ENCODE results near the gene NLRP7. TPM values are rescaled to one million over a fixed set of nuclear protein-coding genes. Genes with fewer than 3 reads are reported as not detected.
"Not testable (repeated sequence)": the region's sequence is repeated elsewhere in the genome, so short reads cannot be mapped to it uniquely, and the experiment has no call there.

NLRP7 gene
- total and polyA plus RNA-seq, 2 of the 4 experiments (the other 2 are of a cell fraction), result not detected

GRCh38 chr19:54955376-54955775 lies 8.0 kb upstream of the NLRP7 start:
- Histone ChIP-seq H3K4me3 (ENCODE audit: insufficient read depth, low read depth, low read length) (no peak overlapping the region), H4K91ac (ENCODE audit: insufficient read depth, low read depth, low read length) (no peak overlapping the region), H2AK5ac (ENCODE audit: low read depth, low read length) (no peak overlapping the region), H2BK20ac (ENCODE audit: low read depth, low read length) (no peak overlapping the region), H3K14ac (replicated peaks; ENCODE audit: low read depth, low read length) (no peak overlapping the region), H3K27ac (ENCODE audit: insufficient read depth, low read length) (no peak overlapping the region), H3K23ac (ENCODE audit: low read depth, low read length) (no peak overlapping the region), H2AK9ac (replicated peaks; ENCODE audit: low read depth, low read length, poor library complexity) (no peak overlapping the region), H3K9ac (ENCODE audit: low read depth, low read length) (no peak overlapping the region), H3K4me1 (ENCODE audit: control insufficient read depth, insufficient read depth, low read length) (no peaks in the 10 kb centered on the region), H2BK5ac (ENCODE audit: low read depth, low read length, poor library complexity, severe bottlenecking) (no peak overlapping the region), H3K27me3 (ENCODE audit: control insufficient read depth, insufficient read depth, low read length) (no peaks in the 10 kb centered on the region), H3K9me1 (ENCODE audit: insufficient read depth, low read length) (no peaks in the 10 kb centered on the region), H3K4ac (ENCODE audit: low read depth, low read length) (no peak overlapping the region), H4K20me1 (ENCODE audit: insufficient read depth, low read length) (no peaks in the 10 kb centered on the region), H3K9me3 (ENCODE audit: control insufficient read depth, insufficient read depth, low read length) (peaks cover 18% of the 10 kb centered on the region), H2BK15ac (ENCODE audit: low read depth, low read length) (no peak overlapping the region), H3K79me1 (ENCODE audit: low read depth in 1 of 2, low read length in 2 of 2) (no peaks in the 10 kb centered on the region), H4K8ac (ENCODE audit: low read depth in 2 of 2, low read length in 2 of 2) (no peak overlapping the region), H3K56ac (ENCODE audit: extremely low read depth, insufficient read depth, low read length) (no peak overlapping the region), H3K18ac (ENCODE audit: low read depth, low read length) (no peak overlapping the region), H2BK120ac (ENCODE audit: low read depth, low read length) (no peak overlapping the region), H2AFZ (replicated peaks; ENCODE audit: low read length, poor library complexity) (no peak overlapping the region), H3K36me3 (ENCODE audit: control insufficient read depth, insufficient read depth, low read length) (no peaks in the 10 kb centered on the region), H4K5ac (ENCODE audit: low read depth, low read length) (no peak overlapping the region), H3K4me2 (ENCODE audit: low read depth, low read length) (no peak overlapping the region)
- CTCF ChIA-PET, result no interaction called here
- WGBS, 2 experiments (ENCODE audit: extremely low coverage in 2 of 2, insufficient read length in 1 of 2), result 92% methylated on average over 5 of the region's 11 CpGs; no CpG with 5 or more reads in 1 of the 2 experiments
- TF ChIP-seq NFE2L2 (IDR thresholded peaks at IDR 0.05; ENCODE audit: low read depth, low read length), result no peak
- TF ChIP-seq MAFK (IDR thresholded peaks at IDR 0.05; ENCODE audit: low read depth, low read length), result no peak
- no peak for TF ChIP-seq ELK1 (IDR thresholded peaks at IDR 0.05; ENCODE audit: borderline replicate concordance, low read depth, low read length)
- TF ChIP-seq POLR2A (IDR thresholded peaks at IDR 0.05; ENCODE audit: low read depth, low read length), result no peak
- TF ChIP-seq RAD21 (IDR thresholded peaks at IDR 0.05; ENCODE audit: low read length), result no peak
- TF ChIP-seq BHLHE40 (IDR thresholded peaks at IDR 0.05; ENCODE audit: low read depth, low read length), result no peak
- no peak for TF ChIP-seq RFX5 (IDR thresholded peaks at IDR 0.05; ENCODE audit: low read depth, low read length)
- no peak for TF ChIP-seq RCOR1 (IDR thresholded peaks at IDR 0.05; ENCODE audit: insufficient replicate concordance, low read length)
- no peak for TF ChIP-seq MXI1 (IDR thresholded peaks at IDR 0.05; ENCODE audit: borderline replicate concordance, low read depth, low read length)
- TF ChIP-seq FOS (IDR thresholded peaks at IDR 0.05; ENCODE audit: low read depth, low read length), result no peak
- TF ChIP-seq CEBPB (IDR thresholded peaks at IDR 0.05; ENCODE audit: low read depth, low read length), result no peak
- no peak for ATAC-seq (ENCODE audit: low read depth)
- intact Hi-C loops (cut with micrococcal nuclease) (no loop called here), in situ Hi-C loops (cut with MboI; ENCODE audit: low sequenced_read_pairs) (no loop called here), dilution Hi-C loops (cut with HindIII; ENCODE audit: low sequenced_read_pairs, unreplicated experiment) (no loop called here)
- no peak for DNase-seq
- BruUV-seq (replicated peaks), result no TSS peak
- POLR2A ChIA-PET (ENCODE audit: unreplicated experiment), result no interaction called here

GRCh38 chr19:54953345-54953713 lies 6.0 kb upstream of the NLRP7 start:
- H4K8ac ChIP-seq (ENCODE audit: low read depth in 2 of 2, low read length in 2 of 2); H3K14ac ChIP-seq (replicated peaks; ENCODE audit: low read depth, low read length); H2AK9ac ChIP-seq (replicated peaks; ENCODE audit: low read depth, low read length, poor library complexity); H2BK5ac ChIP-seq (ENCODE audit: low read depth, low read length, poor library complexity, severe bottlenecking); H2AK5ac ChIP-seq (ENCODE audit: low read depth, low read length); H3K9me1 ChIP-seq (ENCODE audit: insufficient read depth, low read length); H3K27me3 ChIP-seq (ENCODE audit: control insufficient read depth, insufficient read depth, low read length); H3K4me1 ChIP-seq (ENCODE audit: control insufficient read depth, insufficient read depth, low read length); H3K4ac ChIP-seq (ENCODE audit: low read depth, low read length); H3K56ac ChIP-seq (ENCODE audit: extremely low read depth, insufficient read depth, low read length); H3K4me3 ChIP-seq (ENCODE audit: insufficient read depth, low read depth, low read length); H3K4me2 ChIP-seq (ENCODE audit: low read depth, low read length); H3K27ac ChIP-seq (ENCODE audit: insufficient read depth, low read length); DNase-seq; H3K9ac ChIP-seq (ENCODE audit: low read depth, low read length); CTCF ChIA-PET; in situ Hi-C loops (cut with MboI; ENCODE audit: low sequenced_read_pairs); H2BK120ac ChIP-seq (ENCODE audit: low read depth, low read length); H2AFZ ChIP-seq (replicated peaks; ENCODE audit: low read length, poor library complexity); intact Hi-C loops (cut with micrococcal nuclease); H2BK20ac ChIP-seq (ENCODE audit: low read depth, low read length); H3K36me3 ChIP-seq (ENCODE audit: control insufficient read depth, insufficient read depth, low read length); H3K18ac ChIP-seq (ENCODE audit: low read depth, low read length); H4K91ac ChIP-seq (ENCODE audit: insufficient read depth, low read depth, low read length); H2BK15ac ChIP-seq (ENCODE audit: low read depth, low read length); BruUV-seq (replicated peaks); H4K5ac ChIP-seq (ENCODE audit: low read depth, low read length); dilution Hi-C loops (cut with HindIII; ENCODE audit: low sequenced_read_pairs, unreplicated experiment); H4K20me1 ChIP-seq (ENCODE audit: insufficient read depth, low read length); POLR2A ChIA-PET (ENCODE audit: unreplicated experiment); H3K79me1 ChIP-seq (ENCODE audit: low read depth in 1 of 2, low read length in 2 of 2); H3K23ac ChIP-seq (ENCODE audit: low read depth, low read length); ATAC-seq (ENCODE audit: low read depth): not testable (repeated sequence)
- peaks cover 19% of the 10 kb centered on the region for H3K9me3 ChIP-seq (ENCODE audit: control insufficient read depth, insufficient read depth, low read length)
- WGBS, 2 experiments (ENCODE audit: extremely low coverage in 2 of 2, insufficient read length in 1 of 2), result no CpG with 5 or more reads among the region's 10 CpGs

Measured in IMR-90 (cell line).